BJ (cell line): ENCODE measurements around the gene SLC6A3. TPM values are rescaled to one million over a fixed set of nuclear protein-coding genes. Genes with fewer than 3 reads are reported as not detected.

ENCODE experiments used
- CTCF ChIA-PET: fragments of 350-600 bp; formaldehyde crosslinking; extraction: SDS; loops from one replicate; lab custom pipeline; 2021; ENCODE audit warnings: antibody characterized with exemption, inconsistent platforms; lab: Yijun Ruan, JAX
- POLR2A ChIA-PET: fragments of 300-600 bp; sonication (Branson Sonifier 250); formaldehyde crosslinking; extraction: SDS; loops from one replicate; lab custom pipeline; 2021; ENCODE audit warnings: antibody characterized with exemption; lab: Charles Lee
- DNase-seq: peaks from one replicate; pipeline ENCODE4 v3.0.0-alpha.2; 2011; ENCODE audit warnings: low read depth
- H3K27me3 ChIP-seq: 2 replicates; pipeline ENCODE4 v1.6.0; 2011; ENCODE audit warnings: low read length; ENCODE audit not compliant: control insufficient read depth, insufficient read depth
- H3K36me3 ChIP-seq: 2 replicates; pipeline ENCODE4 v1.5.1; 2011; ENCODE audit warnings: low read length; ENCODE audit not compliant: control insufficient read depth, insufficient read depth
- H3K4me3 ChIP-seq: 2 replicates; pipeline ENCODE4 v1.5.1; 2011; ENCODE audit warnings: low read depth, mild to moderate bottlenecking, control low read depth, low read length
- polyA plus RNA-seq: library from polyadenylated mRNA; depleted of rRNA; stranded (reverse); fragments of >200 nt; gene quantifications from 2 replicates; pipeline ENCODE4 v1.2.3, GENCODE V29; 2011
- TF ChIP-seq, protein P1 (sequence below): IDR thresholded peaks from 2 replicates; pipeline ENCODE4 v1.5.1; 2011; ENCODE audit warnings: low read depth, mild to moderate bottlenecking, control low read depth, inconsistent platforms, low read length, moderate library complexity; ENCODE audit not compliant: insufficient read depth

The SLC6A3 gene
- polyA plus RNA-seq, 1 experiment: not detected

DNA sequence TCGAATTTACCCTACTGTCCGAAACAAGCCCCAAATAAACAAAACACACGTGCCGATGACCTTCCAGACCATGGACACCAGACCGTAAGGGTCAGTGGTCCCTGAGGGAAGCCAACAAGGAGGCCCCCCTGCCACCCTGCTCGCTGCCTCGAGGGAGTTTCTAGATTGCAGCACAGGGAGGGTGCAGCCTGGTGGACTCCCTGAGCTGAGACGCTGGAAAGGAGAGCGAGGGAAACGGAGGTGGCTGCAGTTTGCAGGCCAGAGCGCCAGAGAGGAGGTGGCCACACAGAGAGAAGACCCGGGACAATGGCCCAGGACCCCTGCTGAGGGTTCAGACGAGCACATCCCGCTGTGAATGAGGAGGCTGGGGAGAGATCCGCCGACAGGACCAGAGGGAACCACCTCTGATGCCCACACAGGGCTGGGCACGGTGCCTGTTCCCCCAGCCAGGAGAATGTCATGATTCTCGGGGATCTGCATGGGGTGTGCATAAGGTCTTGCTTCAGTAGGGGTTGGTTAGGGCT lies 48.9 kb downstream of the SLC6A3 start:
- ChIA-PET CTCF (no interaction called here), POLR2A (no interaction called here)
- Histone ChIP-seq H3K27me3 (peaks cover 6% of the 10 kb centered on the region), H3K4me3 (no peak overlapping the region), H3K36me3 (no peaks in the 10 kb centered on the region)
- DNase-seq: no peak
- TF ChIP-seq, protein P1, sequence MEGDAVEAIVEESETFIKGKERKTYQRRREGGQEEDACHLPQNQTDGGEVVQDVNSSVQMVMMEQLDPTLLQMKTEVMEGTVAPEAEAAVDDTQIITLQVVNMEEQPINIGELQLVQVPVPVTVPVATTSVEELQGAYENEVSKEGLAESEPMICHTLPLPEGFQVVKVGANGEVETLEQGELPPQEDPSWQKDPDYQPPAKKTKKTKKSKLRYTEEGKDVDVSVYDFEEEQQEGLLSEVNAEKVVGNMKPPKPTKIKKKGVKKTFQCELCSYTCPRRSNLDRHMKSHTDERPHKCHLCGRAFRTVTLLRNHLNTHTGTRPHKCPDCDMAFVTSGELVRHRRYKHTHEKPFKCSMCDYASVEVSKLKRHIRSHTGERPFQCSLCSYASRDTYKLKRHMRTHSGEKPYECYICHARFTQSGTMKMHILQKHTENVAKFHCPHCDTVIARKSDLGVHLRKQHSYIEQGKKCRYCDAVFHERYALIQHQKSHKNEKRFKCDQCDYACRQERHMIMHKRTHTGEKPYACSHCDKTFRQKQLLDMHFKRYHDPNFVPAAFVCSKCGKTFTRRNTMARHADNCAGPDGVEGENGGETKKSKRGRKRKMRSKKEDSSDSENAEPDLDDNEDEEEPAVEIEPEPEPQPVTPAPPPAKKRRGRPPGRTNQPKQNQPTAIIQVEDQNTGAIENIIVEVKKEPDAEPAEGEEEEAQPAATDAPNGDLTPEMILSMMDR: no peak

DNA sequence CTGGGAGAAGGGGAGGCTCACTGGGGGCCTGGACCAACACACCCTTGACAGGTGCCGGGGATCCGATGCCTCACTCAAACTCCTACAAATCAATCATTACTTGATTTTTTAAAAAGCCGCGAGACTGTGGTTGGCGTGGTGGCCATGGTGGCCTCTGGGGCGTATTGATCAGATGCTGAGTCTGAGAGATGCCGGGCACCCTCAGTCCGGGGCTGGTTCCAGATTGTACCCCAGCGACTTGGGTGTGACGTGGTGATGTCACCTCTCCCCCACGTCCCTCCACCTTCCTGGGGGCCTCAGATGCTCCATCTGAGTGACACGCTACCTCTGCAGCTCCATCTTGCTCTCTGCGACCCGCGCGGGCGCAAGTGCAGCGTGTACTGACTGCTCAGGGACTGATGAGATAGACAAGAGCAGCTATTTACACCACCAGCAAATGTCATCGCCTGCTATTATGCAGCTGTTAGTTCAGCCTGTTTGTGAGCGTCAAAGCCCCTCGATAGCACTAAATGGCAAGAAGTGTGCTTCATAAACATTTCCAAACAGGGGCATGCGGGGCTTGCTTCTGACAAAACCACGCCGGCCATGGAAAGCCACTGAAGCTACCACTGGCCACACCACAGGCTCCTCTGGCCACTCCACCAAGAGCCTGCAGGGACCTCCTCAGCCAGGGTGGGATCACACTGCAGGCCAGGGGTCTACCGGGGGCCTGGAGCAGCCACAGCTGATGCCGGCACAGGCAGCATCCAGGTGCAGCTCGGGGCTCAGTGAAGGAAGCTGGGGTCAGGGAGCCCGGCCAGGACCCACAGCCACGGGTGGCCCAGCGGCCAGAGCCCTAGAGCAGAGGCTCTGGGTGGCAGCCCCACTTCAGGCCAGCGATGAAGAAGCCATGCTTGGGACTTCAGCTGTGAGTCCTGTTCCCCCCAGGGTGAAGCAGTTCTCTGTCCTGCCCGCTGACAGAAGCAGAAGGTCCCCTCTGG lies 50.1 kb downstream of the SLC6A3 start:
- Histone ChIP-seq H3K4me3 (no peak overlapping the region), H3K36me3 (no peaks in the 10 kb centered on the region), H3K27me3 (peaks cover 6% of the 10 kb centered on the region)
- TF ChIP-seq, protein P1: no peak
- no peak for DNase-seq
- ChIA-PET CTCF (interaction anchor here (0.6 kb wide), 1 partner anchor 41 kb away, joined by 3 read pairs; no protein-coding TSS in a partner anchor), POLR2A (no interaction called here)

DNA sequence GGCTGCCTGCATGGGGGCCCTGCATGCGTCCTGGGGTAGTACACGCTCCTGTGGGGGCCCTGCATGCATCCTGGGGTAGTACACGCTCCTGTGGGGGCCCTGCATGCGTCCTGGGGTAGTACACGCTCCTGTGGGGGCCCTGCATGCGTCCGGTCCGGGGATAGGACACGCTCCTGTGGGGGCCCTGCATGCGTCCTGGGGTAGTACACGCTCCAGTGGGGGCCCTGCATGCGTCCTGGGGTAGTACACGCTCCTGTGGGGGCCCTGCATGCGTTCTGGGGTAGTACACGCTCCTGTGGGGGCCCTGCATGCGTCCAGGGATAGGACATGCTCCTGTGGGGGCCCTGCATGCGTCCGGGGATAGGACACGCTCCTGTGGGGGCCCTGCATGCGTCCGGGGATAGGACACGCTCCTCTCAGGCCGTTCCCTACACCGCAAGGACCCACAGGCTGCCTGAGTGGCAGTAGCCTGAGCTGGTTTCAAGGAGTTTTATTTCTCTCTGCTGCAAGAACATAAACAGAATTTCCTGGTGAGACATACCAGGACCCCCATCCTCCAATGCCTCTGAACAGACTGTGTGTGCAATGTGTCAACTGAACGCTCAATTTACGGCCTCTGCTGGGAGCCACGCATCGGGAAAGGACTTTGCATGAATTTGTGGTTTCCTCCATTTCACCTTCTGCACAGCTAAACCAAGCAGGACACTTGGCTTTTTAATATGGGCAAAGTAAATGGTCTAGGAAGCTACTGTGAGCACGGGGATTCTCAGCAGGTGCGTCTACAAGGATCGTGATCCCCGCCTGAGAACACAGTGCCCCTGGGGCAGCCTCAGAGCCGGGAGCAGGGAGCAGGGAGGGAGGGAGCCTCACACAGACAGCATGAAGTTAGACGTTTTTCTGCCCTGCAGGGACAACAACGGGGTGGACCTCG lies 51.4 kb downstream of the SLC6A3 start:
- CTCF ChIA-PET: interaction anchor here (0.7 kb wide), 1 partner anchor 1387 kb away, joined by 3 read pairs; no protein-coding TSS in a partner anchor
- no peaks in the 10 kb centered on the region for H3K36me3 ChIP-seq
- TF ChIP-seq, protein P1: no peak
- no peak for DNase-seq
- POLR2A ChIA-PET: no interaction called here
- H3K4me3 ChIP-seq: no peak overlapping the region
- H3K27me3 ChIP-seq: peaks cover 4% of the 10 kb centered on the region

DNA sequence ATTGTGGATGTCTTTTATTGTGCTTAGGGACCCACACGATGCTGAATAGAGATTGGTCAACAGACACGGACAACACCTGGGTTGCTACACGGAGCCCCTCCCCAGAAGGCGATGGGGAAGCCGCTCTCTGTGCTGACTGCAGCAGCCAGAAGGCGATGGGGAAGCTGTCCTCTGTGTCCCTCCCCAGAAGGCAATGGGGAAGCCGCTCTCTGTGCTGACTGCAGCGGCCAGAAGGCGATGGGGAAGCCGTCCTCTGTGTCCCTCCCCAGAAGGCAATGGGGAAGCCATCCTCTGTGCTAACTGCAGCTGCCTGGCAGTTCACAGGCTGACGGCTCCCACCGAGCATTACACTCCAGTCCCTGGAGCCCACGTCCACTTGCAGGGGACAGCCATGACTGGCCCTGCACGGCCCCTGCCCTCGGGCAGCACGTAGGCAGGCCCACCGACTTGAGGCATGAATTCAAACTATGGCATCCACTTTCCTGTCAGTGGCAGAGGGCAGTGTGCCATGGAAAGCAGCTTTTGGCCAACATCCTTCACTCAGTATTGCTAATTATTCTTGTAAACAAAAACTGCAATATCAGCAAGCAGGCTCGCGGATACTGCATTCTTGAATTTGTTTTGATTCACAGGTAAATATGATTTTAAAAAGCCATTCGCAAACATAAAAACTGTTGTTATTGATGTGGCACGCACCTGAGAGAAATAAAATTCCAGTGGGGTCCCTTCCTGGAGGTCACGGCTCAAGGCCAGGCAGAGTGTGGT lies 52.3 kb downstream of the SLC6A3 start:
- TF ChIP-seq, protein P1: no peak
- H3K36me3 ChIP-seq: no peaks in the 10 kb centered on the region
- no peak for DNase-seq
- H3K27me3 ChIP-seq: peaks cover 7% of the 10 kb centered on the region
- POLR2A ChIA-PET: no interaction called here
- CTCF ChIA-PET: no interaction called here
- no peak overlapping the region for H3K4me3 ChIP-seq
